ENCODE results near the gene NAGPA. TPM values are rescaled to one million over a fixed set of nuclear protein-coding genes. Genes with fewer than 3 reads are reported as not detected.

The NAGPA gene
- total RNA-seq, 4 donors from 2014 or later, result 15.1 to 27.5 (median 27.4) TPM

DNA sequence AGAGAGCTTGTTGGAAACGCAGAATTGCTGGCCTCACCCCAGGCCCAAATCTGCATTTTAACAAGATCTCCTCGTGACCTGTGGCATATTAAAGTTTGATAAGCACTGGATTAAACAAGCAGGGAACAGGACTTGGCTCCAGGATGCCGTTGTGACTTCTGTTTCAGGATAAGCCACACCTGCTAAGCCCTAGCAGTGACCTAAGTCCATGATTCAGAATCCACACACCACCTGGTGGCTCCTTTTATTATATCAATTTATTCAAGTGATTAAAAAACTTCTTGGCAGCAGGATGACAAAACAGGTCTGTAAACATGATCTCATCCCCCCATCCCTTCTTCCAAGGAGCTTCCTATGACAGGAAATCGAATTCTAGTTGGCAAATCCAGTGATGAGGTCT is 9.1 kb downstream of the NAGPA start:
- Histone ChIP-seq H3K4me1 (peaks cover 10 to 22% of the 10 kb centered on the region in 2 donors), H3K36me3 (peaks cover 0 to 11% of the 10 kb centered on the region in 2 donors), H3K27me3 (no peaks in the 10 kb centered on the region), H3K27ac (peak overlapping the region in 1 of 4 donors; percentile 41), H3K4me3 (no peak overlapping the region), H3K9me3 (no peaks in the 10 kb centered on the region)
- DNase-seq (peak; percentile 12 to 40), ATAC-seq (peak; percentile 77 to 80)
- intact Hi-C loops (cut with DNase I; ENCODE audit: low total_unique reads) (no loop called here), in situ Hi-C loops (cut with MboI; ENCODE audit: low sequenced_read_pairs in 4 of 4) (no loop called here)
- TF ChIP-seq POLR2A (IDR thresholded peaks at IDR 0.05), result no peak
- TF ChIP-seq, protein P1, sequence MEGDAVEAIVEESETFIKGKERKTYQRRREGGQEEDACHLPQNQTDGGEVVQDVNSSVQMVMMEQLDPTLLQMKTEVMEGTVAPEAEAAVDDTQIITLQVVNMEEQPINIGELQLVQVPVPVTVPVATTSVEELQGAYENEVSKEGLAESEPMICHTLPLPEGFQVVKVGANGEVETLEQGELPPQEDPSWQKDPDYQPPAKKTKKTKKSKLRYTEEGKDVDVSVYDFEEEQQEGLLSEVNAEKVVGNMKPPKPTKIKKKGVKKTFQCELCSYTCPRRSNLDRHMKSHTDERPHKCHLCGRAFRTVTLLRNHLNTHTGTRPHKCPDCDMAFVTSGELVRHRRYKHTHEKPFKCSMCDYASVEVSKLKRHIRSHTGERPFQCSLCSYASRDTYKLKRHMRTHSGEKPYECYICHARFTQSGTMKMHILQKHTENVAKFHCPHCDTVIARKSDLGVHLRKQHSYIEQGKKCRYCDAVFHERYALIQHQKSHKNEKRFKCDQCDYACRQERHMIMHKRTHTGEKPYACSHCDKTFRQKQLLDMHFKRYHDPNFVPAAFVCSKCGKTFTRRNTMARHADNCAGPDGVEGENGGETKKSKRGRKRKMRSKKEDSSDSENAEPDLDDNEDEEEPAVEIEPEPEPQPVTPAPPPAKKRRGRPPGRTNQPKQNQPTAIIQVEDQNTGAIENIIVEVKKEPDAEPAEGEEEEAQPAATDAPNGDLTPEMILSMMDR (IDR thresholded peaks at IDR 0.05 in 4 of 5, conservative IDR thresholded peaks at IDR 0.05 in 1 of 5), result peak in 4 of 5 experiments; percentile 19 to 38 (median 29)

DNA sequence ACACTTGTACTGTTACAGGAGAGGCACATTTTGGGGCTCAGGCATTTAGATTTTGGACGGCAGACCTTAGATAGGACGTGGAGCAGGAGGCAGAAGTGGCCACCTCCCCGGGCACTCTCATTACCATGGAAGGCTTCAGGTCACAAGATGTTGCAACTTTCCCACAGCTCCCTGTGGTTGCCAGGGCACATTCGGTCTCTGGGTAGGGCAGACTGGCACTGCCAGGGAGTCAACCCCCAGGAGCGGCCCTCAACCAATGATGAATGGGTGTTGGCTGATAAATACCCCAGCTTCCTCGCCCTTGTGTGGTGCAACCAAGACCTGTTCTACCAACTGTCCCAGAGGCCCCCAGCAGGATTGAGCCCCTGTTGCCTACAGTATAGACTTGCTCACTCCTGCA is 11.2 kb downstream of the NAGPA start:
- H3K36me3 ChIP-seq, result peaks cover 0 to 8% of the 10 kb centered on the region in 2 donors
- ATAC-seq (peak; percentile 85), DNase-seq (peak; percentile 55 to 59)
- intact Hi-C loops (cut with DNase I; ENCODE audit: low total_unique reads) (no loop called here), in situ Hi-C loops (cut with MboI; ENCODE audit: low sequenced_read_pairs in 4 of 4) (no loop called here)
- H3K4me1 ChIP-seq, result peaks cover 10 to 22% of the 10 kb centered on the region in 2 donors
- H3K4me3 ChIP-seq, result no peak overlapping the region
- H3K9me3 ChIP-seq, result no peaks in the 10 kb centered on the region
- no peaks in the 10 kb centered on the region for H3K27me3 ChIP-seq
- peak overlapping the region in 1 of 4 donors; percentile 68 for H3K27ac ChIP-seq
- no peak for TF ChIP-seq POLR2A (IDR thresholded peaks at IDR 0.05)
- TF ChIP-seq, protein P1 (IDR thresholded peaks at IDR 0.05 in 4 of 5, conservative IDR thresholded peaks at IDR 0.05 in 1 of 5), result no peak

GRCh38 chr16:5020551-5020950 is 13.2 kb downstream of the NAGPA start:
- in situ Hi-C loops (cut with MboI; ENCODE audit: low sequenced_read_pairs in 4 of 4) (no loop called here), intact Hi-C loops (cut with DNase I; ENCODE audit: low total_unique reads) (no loop called here)
- Histone ChIP-seq H3K27me3 (no peaks in the 10 kb centered on the region), H3K4me3 (no peak overlapping the region), H3K9me3 (no peaks in the 10 kb centered on the region), H3K36me3 (no peaks in the 10 kb centered on the region), H3K4me1 (peaks cover 10 to 22% of the 10 kb centered on the region in 2 donors), H3K27ac (peak overlapping the region in 1 of 4 donors; percentile 47)
- no peak for DNase-seq
- TF ChIP-seq, protein P1 (IDR thresholded peaks at IDR 0.05 in 4 of 5, conservative IDR thresholded peaks at IDR 0.05 in 1 of 5), result no peak
- TF ChIP-seq POLR2A (IDR thresholded peaks at IDR 0.05), result no peak
- ATAC-seq, result no peak

DNA sequence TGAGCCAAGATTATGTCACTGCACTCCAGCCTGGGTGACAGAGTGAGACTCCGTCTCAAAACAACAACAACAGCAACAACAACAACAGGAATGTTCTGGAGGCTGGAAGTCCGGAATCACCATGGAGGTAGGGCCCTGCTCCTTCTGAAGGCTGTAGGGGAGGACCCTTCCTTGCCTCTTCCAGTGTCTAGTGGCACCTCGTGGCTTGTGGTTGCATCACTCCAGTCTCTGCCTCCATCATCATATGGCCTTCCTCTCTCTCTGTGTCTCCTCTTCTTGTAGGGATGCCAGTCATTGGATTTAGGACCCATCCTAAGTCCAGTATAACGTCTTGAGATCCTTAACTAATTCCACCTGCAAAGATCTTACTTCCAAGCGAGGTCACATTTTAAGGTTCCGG is 14.0 kb downstream of the NAGPA start:
- DNase-seq, result no peak

More for the DNA sequence above, 14.0 kb downstream of the NAGPA start:
- in situ Hi-C loops (cut with MboI; ENCODE audit: low sequenced_read_pairs in 4 of 4), result no loop called here
- TF ChIP-seq, protein P1 (IDR thresholded peaks at IDR 0.05 in 4 of 5, conservative IDR thresholded peaks at IDR 0.05 in 1 of 5), result no peak
- TF ChIP-seq POLR2A (IDR thresholded peaks at IDR 0.05), result no peak
- no peak for ATAC-seq
- peaks cover 8 to 19% of the 10 kb centered on the region in 2 donors for H3K4me1 ChIP-seq
- intact Hi-C loops (cut with DNase I; ENCODE audit: low total_unique reads), result no loop called here
- peak overlapping the region in 1 of 4 donors; percentile 47 for H3K27ac ChIP-seq
- no peaks in the 10 kb centered on the region for H3K36me3 ChIP-seq
- no peak overlapping the region for H3K4me3 ChIP-seq
- no peaks in the 10 kb centered on the region for H3K9me3 ChIP-seq
- no peaks in the 10 kb centered on the region for H3K27me3 ChIP-seq

Measured in gastrocnemius medialis (tissue), 4 donors.